WTC11 (cell line): ENCODE results near the gene CRTC3. TPM values are rescaled to one million over a fixed set of nuclear protein-coding genes. Genes with fewer than 3 reads are reported as not detected.

Experiments
- ATAC-seq: fragments of 200-7000 bp; cut with Tn5 transposase; 2 replicates; pipeline ENCODE4 v1.10.0; 2021; ENCODE audit warnings: mild to moderate bottlenecking, moderate library complexity
- CTCF ChIA-PET: fragments of 300-600 bp; sonication (Branson Sonifier 250); formaldehyde crosslinking; loops from one replicate; lab custom pipeline; 2021; ENCODE audit warnings: antibody characterized with exemption; lab: Charles Lee
- POLR2A ChIA-PET: fragments of 350-600 bp; sonication (Branson Sonifier 250); formaldehyde crosslinking; loops from one replicate; lab custom pipeline; 2021; ENCODE audit warnings: antibody characterized with exemption; lab: Charles Lee
- DNase-seq: peaks from one replicate; pipeline ENCODE4 v3.0.0; 2021; ENCODE audit warnings: low spot score
- H3K27ac Mint-ChIP-seq: 2 replicates; pipeline ENCODE4 v1.8.0; 2021; ENCODE audit warnings: mixed read lengths
- H3K27me3 Mint-ChIP-seq: 2 replicates; pipeline ENCODE4 v1.8.0; 2021; ENCODE audit warnings: low read depth, mild to moderate bottlenecking, moderate library complexity, mixed read lengths
- H3K36me3 Mint-ChIP-seq: 2 replicates; pipeline ENCODE4 v1.8.0; 2021; ENCODE audit warnings: mixed read lengths
- H3K4me1 Mint-ChIP-seq: 2 replicates; pipeline ENCODE4 v1.8.0; 2022; ENCODE audit warnings: mixed read lengths
- H3K4me3 Mint-ChIP-seq: 2 replicates; pipeline ENCODE4 v1.8.0; 2021; ENCODE audit warnings: mild to moderate bottlenecking, moderate library complexity, mixed read lengths
- H3K9me3 Mint-ChIP-seq: 2 replicates; pipeline ENCODE4 v1.8.0; 2021; ENCODE audit warnings: mixed read lengths
- ATF6 ChIP-seq: sonication (generic); formaldehyde crosslinking; IDR thresholded peaks from 2 replicates; pipeline ENCODE4 v1.8.1; 2023; ENCODE audit warnings: mild to moderate bottlenecking, missing genetic modification reagents
- CDX4 ChIP-seq: fragments of 250-450 bp; sonication (Bioruptor Pico); IDR thresholded peaks from 2 replicates; pipeline ENCODE4 v1.9.0; 2021; ENCODE audit warnings: moderate library complexity, mild to moderate bottlenecking, inconsistent platforms, borderline replicate concordance
- E2F1 ChIP-seq: sonication (generic); formaldehyde crosslinking; IDR thresholded peaks from 2 replicates; pipeline ENCODE4 v1.8.0; 2022; ENCODE audit warnings: mild to moderate bottlenecking, missing genetic modification reagents
- E2F4 ChIP-seq: sonication (generic); formaldehyde crosslinking; IDR thresholded peaks from 2 replicates; pipeline ENCODE4 v1.8.1; 2022; ENCODE audit warnings: low read depth, mild to moderate bottlenecking, moderate library complexity, missing genetic modification reagents, borderline replicate concordance
- E2F5 ChIP-seq: sonication (generic); formaldehyde crosslinking; IDR thresholded peaks from 2 replicates; pipeline ENCODE4 v1.8.1; 2022; ENCODE audit warnings: mild to moderate bottlenecking, moderate library complexity, missing genetic modification reagents
- EMX1 ChIP-seq: fragments of 250-450 bp; sonication (Bioruptor Pico); IDR thresholded peaks from 2 replicates; pipeline ENCODE4 v1.8.0; 2021; ENCODE audit warnings: mild to moderate bottlenecking
- MYBL2 ChIP-seq: sonication (generic); formaldehyde crosslinking; IDR thresholded peaks from 2 replicates; pipeline ENCODE4 v1.8.1; 2023; ENCODE audit warnings: mild to moderate bottlenecking, moderate library complexity, missing genetic modification reagents
- NFE2L1 ChIP-seq: sonication (generic); formaldehyde crosslinking; IDR thresholded peaks from 2 replicates; pipeline ENCODE4 v1.8.1; 2023; ENCODE audit warnings: missing genetic modification reagents
- RORB ChIP-seq: fragments of 250-450 bp; sonication (Bioruptor Pico); IDR thresholded peaks from 2 replicates; pipeline ENCODE4 v1.9.0; 2021; ENCODE audit warnings: mild to moderate bottlenecking
- SOX15 ChIP-seq: fragments of 250-450 bp; sonication (Bioruptor Pico); IDR thresholded peaks from 2 replicates; pipeline ENCODE4 v1.9.0; 2021; ENCODE audit warnings: mild to moderate bottlenecking
- TP53 ChIP-seq: sonication (generic); formaldehyde crosslinking; IDR thresholded peaks from 2 replicates; pipeline ENCODE4 v1.8.1; 2023; ENCODE audit warnings: mild to moderate bottlenecking, missing genetic modification reagents
- ZBTB21 ChIP-seq: sonication (generic); formaldehyde crosslinking; IDR thresholded peaks from 2 replicates; pipeline ENCODE4 v1.8.1; 2023; ENCODE audit warnings: mild to moderate bottlenecking, missing genetic modification reagents, borderline replicate concordance
- ZBTB43 ChIP-seq: sonication (generic); formaldehyde crosslinking; IDR thresholded peaks from 2 replicates; pipeline ENCODE4 v1.8.1; 2023; ENCODE audit warnings: mild to moderate bottlenecking, missing genetic modification reagents
- ZNF138 ChIP-seq: sonication (generic); formaldehyde crosslinking; conservative IDR thresholded peaks from 2 replicates; pipeline ENCODE4 v1.8.1; 2022; ENCODE audit warnings: mild to moderate bottlenecking, moderate library complexity, missing genetic modification reagents
- ZNF219 ChIP-seq: sonication (generic); formaldehyde crosslinking; IDR thresholded peaks from 2 replicates; pipeline ENCODE4 v1.8.0; 2023; ENCODE audit warnings: missing genetic modification reagents, mild to moderate bottlenecking, borderline replicate concordance
- ZNF423 ChIP-seq: fragments of 250-450 bp; sonication (Bioruptor Pico); IDR thresholded peaks from 2 replicates; pipeline ENCODE4 v2.1.2; 2022; ENCODE audit warnings: mild to moderate bottlenecking, moderate library complexity
- ZNF512 ChIP-seq: sonication (generic); formaldehyde crosslinking; IDR thresholded peaks from 2 replicates; pipeline ENCODE4 v1.8.1; 2022; ENCODE audit warnings: missing genetic modification reagents, borderline replicate concordance
- ZNF532 ChIP-seq: fragments of 250-450 bp; sonication (Bioruptor Pico); IDR thresholded peaks from 2 replicates; pipeline ENCODE4 v1.9.0; 2021; ENCODE audit warnings: mild to moderate bottlenecking, borderline replicate concordance
- total RNA-seq: library from RNA; stranded (reverse); gene quantifications from 3 replicates; pipeline ENCODE4 v1.2.3, GENCODE V29; 2021

The CRTC3 gene
- total RNA-seq, 1 experiment from 2014 or later, result 8.4 TPM

- TF ChIP-seq E2F4 (CRISPR knock-in tag) (no peak), ZBTB21 (CRISPR knock-in tag) (no peak), MYBL2 (no peak), NFE2L1 (CRISPR knock-in tag) (no peak), E2F5 (CRISPR knock-in tag) (no peak), ZBTB43 (CRISPR knock-in tag) (no peak), ZNF219 (CRISPR knock-in tag) (no peak), ZNF423 (no peak), SOX15 (CRISPR knock-in tag) (no peak), RORB (CRISPR knock-in tag) (no peak), CDX4 (CRISPR knock-in tag) (no peak), TP53 (CRISPR knock-in tag) (no peak), EMX1 (CRISPR knock-in tag) (no peak), ZNF532 (CRISPR knock-in tag) (no peak), ZNF512 (CRISPR knock-in tag) (no peak), E2F1 (no peak), ATF6 (CRISPR knock-in tag) (no peak), ZNF138 (CRISPR knock-in tag) (no peak)
- DNase-seq, result no peak
- H3K36me3 Mint-ChIP-seq, result no peaks in the 10 kb centered on the region
- no peaks in the 10 kb centered on the region for H3K9me3 Mint-ChIP-seq
- no peak for ATAC-seq
- POLR2A ChIA-PET, result no interaction called here
- no peak overlapping the region for H3K4me3 Mint-ChIP-seq
- H3K27ac Mint-ChIP-seq, result no peak overlapping the region
- H3K27me3 Mint-ChIP-seq, result no peaks in the 10 kb centered on the region
- peaks cover 5% of the 10 kb centered on the region for H3K4me1 Mint-ChIP-seq
- CTCF ChIA-PET, result no interaction called here
These were observed 23.6 kb downstream of the CRTC3 start for GRCh38 chr15:90553248-90553745.
